HG02981 (cell line): Measurements from ENCODE around the gene TMEM204.

ENCODE experiments used
- ATAC-seq: cut with Tn5 transposase; IDR thresholded peaks from one replicate; pipeline ENCODE4 v1.9.1; 2021; ENCODE audit warnings: mild to moderate bottlenecking, moderate library complexity; ENCODE audit not compliant: unreplicated experiment

Gene TMEM204

DNA sequence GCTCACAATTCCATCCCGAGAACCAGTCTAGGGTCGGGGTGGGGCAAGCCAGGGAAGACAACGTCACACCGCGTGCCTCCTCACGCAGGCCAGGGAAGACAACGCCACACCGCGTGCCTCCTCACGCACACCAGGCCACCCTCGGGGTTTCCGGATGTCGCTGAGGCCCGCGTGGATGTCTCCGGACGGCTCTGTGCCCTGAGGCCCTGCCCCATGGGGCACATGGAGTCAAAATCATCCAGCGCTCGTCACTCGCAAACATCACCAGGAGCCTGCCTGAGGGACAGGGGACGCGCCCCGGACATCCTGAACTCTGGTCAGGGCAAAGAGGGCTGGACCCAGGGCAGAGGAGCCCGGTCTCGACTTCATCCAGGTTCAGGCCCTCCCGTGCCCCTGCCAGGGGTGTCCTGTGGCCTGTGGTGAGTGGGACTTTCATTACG is 3.7 kb downstream of the TMEM204 start:
- ATAC-seq = no peak

DNA sequence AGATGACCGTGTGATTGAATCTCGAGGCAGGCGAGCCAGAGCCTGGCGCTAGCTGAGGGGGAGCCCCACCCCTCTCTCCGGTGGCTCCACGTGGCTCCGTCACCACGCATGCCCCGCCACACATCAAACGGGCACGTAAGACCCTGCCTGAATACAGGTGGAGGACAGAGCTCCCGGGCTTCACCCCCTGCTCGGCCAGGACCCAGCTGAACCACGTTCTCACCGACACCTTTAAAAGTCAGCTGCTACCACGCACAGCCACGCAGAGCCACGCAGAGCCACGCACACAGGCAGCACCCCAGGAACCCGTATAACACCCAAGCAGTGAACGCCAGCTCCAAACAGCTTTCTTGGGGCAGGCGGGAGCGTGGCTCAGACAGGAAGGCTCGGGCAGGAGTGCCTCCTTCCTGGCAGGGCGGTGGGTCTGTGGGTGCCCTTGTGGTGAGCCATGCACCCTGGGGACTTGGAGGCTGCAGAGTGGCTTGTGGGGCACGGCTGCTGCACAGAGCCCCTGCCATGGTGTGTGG is 4.4 kb downstream of the TMEM204 start:
- no peak for ATAC-seq

DNA sequence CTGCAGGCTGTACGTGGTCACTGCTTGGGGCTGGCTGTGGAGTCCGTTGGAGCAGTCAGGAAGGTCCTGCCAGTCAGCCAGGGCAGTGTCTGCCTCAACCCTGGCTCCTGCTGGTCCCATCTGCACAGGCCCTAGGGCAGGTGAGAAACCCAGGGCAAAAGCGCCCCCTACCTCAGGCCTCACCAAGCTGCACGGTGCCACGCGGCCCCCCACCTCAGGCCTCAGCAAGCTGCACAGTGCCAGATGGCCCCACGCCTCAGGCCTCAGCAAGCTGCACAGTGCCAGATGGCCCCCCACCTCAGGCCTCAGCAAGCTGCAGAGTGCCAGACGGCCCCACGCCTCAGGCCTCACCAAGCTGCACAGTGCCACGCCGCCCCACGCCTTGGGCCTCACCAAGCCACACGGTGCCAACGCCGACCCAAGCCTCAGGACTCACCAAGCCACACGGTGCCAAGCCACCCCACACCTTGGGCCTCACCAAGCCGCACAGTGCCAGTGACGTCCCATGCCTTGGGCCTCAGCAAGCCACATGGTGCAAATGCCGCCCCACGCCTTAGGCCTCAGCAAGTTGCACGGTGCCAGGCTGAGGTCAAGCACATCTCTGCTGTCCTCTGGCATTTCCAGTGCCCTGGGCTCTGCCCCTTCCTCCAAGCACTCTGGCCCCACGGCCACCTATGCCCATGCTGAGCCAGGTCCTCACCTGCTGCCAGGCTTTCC is 5.5 kb downstream of the TMEM204 start:
- ATAC-seq = no peak

DNA sequence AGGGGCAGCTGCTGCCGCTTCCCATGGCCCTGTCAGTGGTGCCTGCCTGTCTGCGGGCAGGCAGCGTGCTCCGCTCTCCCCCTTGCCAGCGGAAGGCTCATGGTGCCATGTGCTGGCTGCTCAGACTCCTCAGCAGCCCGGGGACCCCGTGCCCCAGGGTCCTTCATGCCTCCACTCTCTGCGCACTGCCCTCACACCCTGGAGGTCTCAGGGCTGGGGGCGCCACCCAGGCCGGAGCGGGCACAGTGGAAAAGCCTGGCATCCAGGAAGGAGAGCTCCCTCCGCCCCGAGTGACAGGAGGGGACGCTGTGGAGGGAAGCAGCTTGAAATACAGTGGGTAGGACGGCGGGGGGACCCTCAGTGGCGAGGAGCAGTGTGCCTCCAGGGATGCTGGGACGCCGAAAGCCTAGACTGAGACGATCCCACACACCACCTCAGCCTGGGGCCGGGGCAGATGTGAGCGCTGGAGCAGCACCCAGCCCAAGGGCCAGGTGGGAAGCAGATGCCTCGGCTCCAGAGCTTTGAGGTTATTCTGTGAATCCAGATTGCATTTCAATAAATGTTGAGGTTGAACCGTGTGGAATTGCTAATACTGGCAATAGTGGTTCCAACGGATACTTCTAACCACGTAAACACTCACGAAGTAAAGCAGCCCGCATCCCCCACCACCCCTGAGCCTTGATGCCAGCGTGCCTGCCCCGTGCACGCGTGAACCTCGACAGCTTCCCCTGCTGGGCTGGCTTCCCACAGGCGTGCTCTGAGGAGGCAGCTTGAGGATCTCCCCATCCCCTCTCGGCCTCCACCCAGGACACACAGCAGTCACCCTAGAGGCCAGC is 6.5 kb downstream of the TMEM204 start:
- no peak for ATAC-seq

DNA sequence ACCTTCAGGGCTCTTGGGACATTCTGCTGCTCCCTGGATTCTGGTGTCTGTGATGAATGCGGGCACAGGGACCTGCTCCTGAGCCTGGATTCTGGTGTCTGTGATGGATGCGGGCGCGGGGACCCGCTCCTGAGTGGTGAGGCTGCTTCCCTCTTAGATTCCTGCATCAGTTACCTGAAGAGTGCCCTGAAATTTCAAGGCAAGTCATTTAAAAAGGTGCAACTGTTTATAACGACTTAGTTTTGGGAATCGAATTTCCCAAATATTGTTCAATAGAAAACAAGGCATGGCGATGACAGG is 7.0 kb downstream of the TMEM204 start:
- no peak for ATAC-seq

DNA sequence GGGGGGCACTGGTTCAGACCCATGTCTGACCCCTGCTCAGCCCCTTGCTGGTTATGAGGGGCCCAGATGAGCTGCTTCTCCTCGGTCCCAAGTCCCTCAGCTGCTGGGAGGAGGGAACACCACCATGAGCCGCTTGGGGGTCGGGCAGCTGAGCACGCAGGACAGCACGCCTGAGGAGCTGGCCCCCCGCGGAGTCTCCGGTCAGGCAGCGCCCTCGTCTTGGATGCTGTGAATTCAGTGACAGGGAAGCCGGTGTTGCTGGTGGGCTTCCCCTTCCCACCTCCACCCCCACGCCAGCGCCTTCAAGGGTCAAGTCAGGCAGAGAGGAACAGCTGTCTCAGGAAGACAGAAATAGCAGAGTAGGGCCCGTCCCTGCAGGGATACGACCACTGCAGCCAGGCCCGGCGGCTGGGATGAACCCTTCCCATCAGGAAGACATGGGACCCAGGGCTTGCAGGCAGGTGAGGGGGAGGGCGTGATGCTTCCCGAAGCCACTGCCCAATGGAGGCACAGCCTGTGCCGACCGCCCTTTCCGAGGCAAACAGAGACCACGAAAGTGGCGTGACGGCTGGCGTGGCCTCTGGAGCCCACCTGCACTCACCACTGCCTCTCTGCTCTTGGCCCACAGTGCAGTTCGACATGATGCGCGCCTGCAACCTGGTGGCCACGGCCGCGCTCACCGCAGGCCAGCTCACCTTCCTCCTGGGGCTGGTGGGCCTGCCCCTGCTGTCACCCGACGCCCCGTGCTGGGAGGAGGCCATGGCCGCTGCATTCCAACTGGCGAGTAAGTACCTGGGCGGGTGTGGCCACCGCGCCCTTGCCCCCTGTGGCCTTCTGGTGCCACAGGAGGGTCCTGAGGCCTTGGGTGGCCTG is 8.1 kb downstream of the TMEM204 start:
- no peak for ATAC-seq

DNA sequence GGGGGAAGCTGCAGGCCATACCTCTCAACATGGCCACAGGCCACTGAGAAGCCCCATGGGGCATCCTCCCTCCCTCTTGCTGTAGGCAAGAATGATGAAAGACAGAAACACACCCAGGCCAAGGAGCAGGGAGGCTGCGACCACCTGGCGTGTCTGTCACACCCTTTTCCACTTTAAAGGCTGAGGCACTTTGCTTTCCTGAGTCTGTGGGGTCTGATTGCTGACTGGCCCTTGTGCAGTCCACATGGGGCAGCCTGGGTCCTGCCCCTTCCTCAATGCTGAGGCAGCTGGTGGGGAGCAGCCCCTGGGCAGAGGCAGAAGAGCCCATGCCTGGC is 8.7 kb downstream of the TMEM204 start:
- ATAC-seq = no peak

DNA sequence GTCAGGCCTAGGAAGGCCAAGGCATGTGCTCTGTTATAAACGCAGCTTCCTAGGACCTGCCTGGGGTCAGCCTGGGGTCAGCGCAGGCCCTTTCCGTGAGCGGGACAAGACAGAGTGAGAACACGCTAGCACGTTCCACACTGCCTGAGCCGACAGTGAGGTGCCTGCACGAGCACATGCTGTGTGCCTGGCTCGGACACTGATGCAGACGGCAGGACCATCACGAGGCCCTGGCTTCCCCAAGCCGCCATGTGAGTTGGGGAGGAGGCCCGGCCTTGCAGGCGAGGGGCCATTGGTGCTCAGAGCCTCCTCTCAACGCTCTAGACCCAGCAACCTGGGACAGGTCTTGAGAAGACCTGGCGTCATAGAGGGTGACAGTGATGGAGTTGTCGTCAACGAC is 9.1 kb downstream of the TMEM204 start:
- ATAC-seq = no peak

DNA sequence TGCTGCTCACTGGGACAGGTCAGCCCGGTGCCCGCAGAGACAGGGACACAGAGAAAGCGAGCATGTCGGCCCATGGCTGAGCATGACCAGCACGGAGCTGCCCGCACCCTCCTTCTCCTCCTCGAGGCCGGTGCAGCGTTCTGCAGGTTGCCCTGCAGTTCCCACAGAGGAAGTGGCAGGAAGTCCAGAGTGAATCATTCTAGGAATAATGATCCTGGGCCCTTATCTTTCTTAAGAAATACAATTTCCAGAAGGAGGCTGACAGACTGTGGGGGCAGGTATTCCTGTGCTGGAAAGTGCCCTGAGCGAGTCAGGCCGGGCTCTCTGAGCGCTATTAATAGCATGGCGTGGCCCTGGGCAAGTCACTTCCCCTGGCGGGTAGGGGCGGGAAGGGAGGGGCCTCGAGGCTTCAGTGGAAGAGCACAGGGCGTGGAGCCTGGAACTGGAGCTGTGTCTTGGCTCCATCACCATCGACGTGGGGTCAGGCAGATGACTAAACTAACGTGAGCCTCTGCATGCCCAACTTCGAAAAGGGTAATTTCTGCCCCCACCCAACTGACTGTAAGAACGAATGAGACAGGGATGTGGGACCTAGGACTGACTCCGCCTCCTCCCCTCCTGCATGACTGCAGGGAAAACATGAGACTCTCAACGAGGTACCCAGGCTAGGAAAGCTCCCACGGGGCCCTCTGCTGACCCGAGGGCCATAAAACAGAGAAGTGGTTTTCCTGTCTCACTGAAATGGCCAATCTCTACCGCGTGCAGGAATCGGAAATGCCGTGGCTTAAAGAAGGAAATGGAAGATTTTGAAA is 9.8 kb downstream of the TMEM204 start:
- no peak for ATAC-seq

DNA sequence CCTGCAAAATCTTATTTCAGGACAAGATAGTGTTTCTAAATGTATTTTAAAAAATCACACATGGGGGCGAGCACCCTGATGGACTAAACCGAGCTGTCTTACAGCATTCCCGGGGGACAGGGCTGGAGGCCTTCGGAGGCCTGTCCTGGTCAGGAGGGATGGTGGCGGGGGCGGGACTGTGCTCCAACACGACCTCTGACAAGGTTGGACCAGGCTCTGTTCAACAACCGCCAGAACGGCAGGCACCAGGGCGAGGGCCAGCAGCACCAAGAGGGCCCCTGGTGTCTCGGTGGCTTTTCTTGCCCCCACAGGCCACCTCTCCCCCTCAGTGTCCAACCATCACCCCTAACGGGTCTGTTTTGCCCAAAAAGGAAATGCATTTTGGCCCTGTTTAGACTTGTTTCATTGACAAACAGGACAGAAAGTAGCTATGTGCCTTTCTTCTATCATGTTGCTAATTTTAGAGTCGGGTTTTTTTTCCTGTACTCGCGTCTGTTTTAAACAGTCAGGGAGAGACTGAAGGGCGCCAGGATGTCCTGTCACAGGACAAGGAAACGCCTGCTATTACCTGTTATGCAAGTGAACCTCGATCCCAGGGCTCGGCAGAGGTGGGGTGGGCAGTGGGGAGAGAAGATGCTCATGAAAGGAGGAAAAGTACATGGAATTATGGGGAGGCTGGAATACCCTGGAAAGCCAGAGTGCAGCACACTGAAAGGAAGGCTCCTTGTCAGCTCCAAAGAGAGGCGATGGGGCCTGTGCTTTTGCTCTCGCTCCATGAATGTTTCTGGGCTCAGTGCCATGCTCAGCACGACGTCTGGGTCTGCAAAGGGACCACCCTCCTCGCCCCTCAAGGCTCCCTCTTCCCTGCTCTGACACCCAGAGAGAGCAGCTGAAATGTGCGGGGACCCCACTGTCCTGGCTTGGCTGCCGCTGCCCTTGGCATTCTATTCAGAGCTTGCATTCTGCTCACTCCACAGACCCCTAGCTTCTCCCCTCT is 11.9 kb downstream of the TMEM204 start:
- no peak for ATAC-seq

DNA sequence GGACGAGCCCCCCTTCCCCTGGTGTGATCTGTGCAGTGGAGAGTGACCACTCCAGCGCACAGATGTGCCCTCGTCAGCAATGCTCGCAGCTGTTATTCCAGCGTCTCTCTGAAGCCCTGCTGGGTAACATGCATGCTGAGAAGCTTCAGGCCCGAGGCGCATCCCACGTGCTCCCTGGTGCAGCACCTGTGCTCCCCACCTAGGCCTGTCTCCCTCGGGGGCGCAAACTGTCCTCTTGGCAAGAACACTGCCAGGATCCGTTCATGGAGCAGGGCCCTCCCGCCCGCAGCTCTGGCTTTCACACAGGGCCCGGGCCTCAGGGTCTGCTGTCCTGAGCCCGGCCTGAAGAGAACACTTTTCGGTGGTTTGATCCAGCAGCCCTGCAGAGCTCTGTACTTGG is 13.0 kb downstream of the TMEM204 start:
- no peak for ATAC-seq

DNA sequence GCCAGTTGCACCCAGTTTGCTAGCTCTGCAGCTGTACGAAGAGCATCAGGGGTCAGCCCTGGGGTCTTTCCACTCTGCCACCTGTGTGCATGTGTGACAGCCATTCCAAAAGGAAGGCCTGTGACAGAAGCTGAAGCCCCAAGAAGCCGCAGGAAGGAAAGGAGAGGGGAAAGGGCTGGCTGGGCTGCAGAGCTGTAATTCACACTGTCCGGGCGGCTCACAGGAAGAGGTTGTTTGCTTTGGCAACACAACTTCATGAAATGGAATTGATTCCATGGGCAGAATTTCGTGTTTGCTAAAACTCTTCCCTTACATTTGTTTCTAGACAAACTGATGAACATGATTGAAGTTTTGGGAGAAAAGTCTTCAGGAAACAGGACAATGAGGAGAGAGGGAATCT is 14.8 kb downstream of the TMEM204 start:
- no peak for ATAC-seq

DNA sequence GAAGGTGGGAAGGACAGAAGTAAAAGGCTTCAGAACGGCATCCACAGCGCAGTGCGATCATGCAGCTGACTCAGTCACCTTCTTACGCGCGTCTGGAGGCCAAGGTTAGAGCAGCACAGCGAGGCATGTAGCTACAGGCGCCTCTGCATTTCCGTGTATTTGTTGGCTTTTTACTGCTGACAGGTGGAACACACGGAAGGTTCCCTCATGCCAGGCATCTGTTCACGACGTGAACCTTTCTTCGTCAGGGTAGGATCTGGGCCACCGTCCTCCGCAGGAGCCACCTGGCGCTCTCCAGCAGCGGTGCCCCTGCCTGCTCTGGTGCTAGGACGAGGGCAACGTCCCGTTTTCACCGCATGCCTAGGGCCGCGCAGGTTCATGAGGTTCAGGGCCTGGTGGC is 15.3 kb downstream of the TMEM204 start:
- no peak for ATAC-seq

DNA sequence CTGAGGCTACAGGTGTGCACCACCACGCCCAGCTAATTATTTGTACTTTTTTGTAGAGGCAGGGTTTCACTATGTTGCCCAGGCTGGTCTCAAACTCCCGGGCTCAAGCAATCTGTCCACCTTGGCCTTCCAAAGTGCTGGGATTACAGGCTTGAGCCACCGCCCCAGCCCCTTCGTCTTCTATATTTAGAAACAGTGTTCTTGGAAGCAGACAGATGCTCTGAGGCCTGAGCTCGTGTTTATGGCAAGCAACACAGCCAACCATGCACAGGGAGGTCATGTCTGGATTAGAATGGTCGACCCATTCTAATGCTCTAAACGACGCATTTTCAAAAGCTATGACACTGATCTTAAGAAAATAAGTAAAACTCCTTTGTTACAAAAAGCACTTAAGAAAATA is 16.6 kb downstream of the TMEM204 start:
- ATAC-seq = no peak

DNA sequence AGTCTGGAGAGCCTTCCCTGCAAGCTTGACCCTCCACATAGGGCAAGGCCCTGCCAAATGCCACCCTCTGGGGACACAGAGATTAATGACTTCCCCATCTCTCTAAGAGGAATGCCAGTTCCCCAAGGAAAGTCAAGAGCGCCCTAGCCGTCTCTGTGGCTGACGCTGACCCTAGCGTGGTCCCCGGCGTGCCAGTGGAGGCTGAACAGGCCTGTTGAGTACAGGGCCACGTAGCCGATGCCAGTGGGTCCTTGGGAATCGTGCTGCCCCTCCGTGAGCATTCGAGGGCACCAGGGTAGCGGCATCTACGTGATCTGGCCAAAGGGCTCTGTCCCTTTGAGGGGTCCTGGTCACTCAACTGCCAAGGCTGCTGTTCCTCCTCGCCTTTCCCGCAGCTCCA is 17.2 kb downstream of the TMEM204 start:
- no peak for ATAC-seq

DNA sequence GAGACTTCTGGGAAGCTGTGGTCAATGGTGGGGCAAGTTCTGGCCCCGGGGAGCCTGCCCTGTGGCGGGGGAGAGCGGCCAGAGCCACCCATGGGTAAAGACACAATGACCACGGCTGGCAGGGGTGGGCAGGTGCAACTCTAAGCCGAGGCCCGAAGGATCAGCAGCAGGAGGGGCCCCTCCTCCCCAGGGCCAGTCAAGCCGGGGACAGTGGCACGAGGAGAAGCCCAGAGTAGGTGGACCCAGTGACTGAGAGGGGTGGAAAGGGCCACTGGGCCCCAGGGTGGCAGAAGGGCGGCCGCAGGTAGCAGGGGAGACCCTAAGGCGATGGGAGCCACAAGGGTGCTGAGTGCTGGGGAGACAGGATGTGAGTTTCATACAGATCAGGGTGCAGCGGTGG is 17.7 kb downstream of the TMEM204 start:
- no peak for ATAC-seq

DNA sequence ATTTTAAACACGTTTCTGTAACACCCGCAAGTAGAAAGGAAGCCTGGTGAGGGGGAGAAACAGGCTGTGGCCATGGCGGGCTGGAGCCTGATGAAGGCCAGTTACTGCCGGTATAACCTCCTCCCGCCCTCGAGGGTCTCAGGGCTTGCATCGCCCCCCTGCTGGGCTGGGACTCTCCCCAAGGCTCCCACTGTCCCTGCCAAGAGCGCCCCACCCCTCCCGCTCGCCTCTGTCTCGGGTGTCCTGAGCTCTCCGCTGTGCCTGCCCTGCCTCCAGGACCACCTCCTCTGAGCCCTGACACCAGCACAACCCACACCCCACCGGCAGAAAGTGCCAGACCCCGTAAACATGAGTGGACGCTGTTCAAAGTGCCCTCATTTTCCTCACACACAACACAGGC is 18.7 kb downstream of the TMEM204 start:
- no peak for ATAC-seq

DNA sequence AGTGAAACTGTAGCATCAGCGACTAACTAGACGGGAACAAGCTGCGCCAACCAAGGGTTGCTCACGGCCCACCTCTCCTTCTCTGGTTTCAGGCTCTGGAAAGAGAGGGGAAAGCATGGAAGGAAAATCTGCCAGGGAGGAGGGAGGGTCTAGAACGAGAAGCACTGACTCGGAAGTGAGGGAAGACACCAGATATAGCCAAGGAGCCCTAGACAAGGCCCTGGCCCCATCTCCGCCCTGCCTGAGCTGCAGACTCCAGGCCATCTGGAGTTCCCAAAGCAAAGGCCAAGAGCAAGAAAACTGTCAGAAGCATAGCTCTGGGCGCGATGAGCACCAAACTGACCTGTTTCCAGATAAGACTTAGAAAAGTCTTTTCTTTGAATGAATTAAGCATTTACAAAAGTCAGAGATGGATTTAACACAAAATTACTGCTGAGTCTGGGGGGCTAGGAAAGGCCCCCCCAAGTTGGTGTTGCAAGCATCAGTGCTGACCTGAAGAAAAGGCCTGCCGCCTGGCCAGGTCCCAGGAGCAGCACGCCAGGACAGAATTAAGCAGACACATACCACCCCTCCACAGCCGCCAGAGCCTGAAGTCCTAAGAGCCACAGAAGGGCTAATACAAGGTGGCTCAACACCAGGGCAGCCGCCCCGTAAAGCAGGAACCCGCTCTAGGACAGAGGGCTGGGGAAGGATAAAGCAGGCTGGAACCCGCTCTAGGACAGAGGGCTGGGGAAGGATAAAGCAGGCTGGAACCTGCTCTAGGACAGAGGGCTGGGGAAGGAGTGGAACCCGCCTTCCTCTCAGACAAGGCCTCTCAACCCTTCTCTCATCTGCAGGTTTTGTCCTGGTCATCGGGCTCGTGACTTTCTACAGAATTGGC is 20.7 kb downstream of the TMEM204 start:
- ATAC-seq = no peak
